Tibial artery (tissue), 4 donors: Measurements from ENCODE around the gene ACAD9.

ENCODE experiments used
- DNase-seq, 2 donors: peaks; one replicate each; pipeline ENCODE4 v3.0.0-alpha.2; 2019
- H3K27ac ChIP-seq, 2 donors: fragments of 200-600 bp; sonication (generic) in 1 of 2; 1 replicate in 1 of 2; 2 replicates in 1 of 2; pipeline ENCODE4 v1.5.1; 2018 to 2019; ENCODE audit warnings: mild to moderate bottlenecking in 1 of 2
- H3K27me3 ChIP-seq, 2 donors: fragments of 200-600 bp; sonication (generic) in 1 of 2; one replicate each; pipeline versions ENCODE4 v1.5.1 to v1.6.0; 2016 to 2019
- H3K36me3 ChIP-seq, 3 donors: fragments of 200-600 bp; sonication (generic) in 2 of 3; one replicate each; pipeline ENCODE4 v1.5.1; 2016 to 2019; ENCODE audit warnings: mild to moderate bottlenecking in 2 of 3
- H3K4me1 ChIP-seq, 4 donors: fragments of 200-600 bp; sonication (generic) in 2 of 4; 1 replicate in 3 of 4; 2 replicates in 1 of 4; pipeline ENCODE4 v1.5.1; 2016 to 2019
- H3K4me3 ChIP-seq, 2 donors: fragments of 200-600 bp; sonication (generic) in 1 of 2; 1 replicate in 1 of 2; 2 replicates in 1 of 2; pipeline ENCODE4 v1.5.1; 2018 to 2019; ENCODE audit warnings: mild to moderate bottlenecking in 2 of 2
- H3K9me3 ChIP-seq, 3 donors: fragments of 200-600 bp; sonication (generic) in 1 of 3; one replicate each; pipeline ENCODE4 v1.5.1; 2016 to 2019
- intact Hi-C: fragments of 100-400 bp; cut with DNase I; formaldehyde crosslinking; loops from one replicate; pipeline ENCODE4 v1.15.0; 2023; ENCODE audit warnings: low total_unique reads
- TF ChIP-seq, protein P1 (sequence below), 2 experiments: fragments of 200-600 bp in 1 of 2; fragments of 450-650 bp in 1 of 2; IDR thresholded peaks; one replicate each; pipeline ENCODE4 v1.5.1; 2017 to 2019; ENCODE audit warnings: antibody characterized with exemption in 2 of 2, mild to moderate bottlenecking in 1 of 2, moderate library complexity in 1 of 2

Gene ACAD9

DNA sequence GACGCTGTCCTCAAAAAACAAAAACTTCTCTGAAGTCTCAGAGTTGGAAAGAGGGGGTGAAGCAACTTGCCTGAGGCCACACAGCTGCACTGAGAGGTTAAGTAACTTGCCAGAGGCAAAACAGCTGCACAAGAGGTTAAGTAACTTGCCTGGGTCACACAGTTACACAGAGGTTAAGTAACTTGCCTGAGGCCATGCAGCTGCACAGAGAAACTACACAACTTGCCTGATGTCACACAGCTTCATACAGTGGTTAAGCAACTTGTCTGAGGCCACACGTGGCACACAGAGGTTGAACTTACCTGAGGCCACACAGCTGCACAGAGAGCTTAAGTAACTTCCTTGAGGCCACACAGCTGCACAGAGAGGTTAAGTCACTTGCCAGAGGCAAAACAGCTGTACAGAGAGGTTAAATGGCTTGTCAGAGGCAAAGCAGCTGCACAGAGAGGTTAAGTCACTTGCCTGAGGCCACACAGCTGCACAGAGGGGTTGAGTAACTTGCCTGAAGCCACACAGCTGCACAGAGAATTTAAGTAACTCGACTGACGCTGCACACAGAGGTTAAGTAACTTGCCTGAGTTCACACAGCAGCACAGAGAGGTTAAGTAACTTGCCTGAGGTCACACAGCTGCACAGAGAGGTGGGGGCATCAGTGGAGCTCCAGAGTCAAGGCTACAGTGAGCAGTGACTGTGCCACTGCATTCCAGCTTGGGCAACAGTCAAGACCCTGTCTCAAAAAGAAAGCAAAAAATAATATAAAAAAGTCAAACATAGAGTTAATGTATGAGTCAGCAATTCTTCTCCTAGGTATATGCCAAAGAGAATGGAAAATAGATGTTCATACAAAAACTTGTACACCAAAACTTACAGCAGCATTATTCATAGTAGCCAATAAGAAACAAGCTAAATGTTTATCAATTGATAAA lies 12.0 kb upstream of the ACAD9 start:
- TF ChIP-seq, protein P1, sequence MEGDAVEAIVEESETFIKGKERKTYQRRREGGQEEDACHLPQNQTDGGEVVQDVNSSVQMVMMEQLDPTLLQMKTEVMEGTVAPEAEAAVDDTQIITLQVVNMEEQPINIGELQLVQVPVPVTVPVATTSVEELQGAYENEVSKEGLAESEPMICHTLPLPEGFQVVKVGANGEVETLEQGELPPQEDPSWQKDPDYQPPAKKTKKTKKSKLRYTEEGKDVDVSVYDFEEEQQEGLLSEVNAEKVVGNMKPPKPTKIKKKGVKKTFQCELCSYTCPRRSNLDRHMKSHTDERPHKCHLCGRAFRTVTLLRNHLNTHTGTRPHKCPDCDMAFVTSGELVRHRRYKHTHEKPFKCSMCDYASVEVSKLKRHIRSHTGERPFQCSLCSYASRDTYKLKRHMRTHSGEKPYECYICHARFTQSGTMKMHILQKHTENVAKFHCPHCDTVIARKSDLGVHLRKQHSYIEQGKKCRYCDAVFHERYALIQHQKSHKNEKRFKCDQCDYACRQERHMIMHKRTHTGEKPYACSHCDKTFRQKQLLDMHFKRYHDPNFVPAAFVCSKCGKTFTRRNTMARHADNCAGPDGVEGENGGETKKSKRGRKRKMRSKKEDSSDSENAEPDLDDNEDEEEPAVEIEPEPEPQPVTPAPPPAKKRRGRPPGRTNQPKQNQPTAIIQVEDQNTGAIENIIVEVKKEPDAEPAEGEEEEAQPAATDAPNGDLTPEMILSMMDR (IDR thresholded peaks at IDR 0.05): no peak
- DNase-seq: no peak
- H3K27ac ChIP-seq: no peak overlapping the region
- H3K36me3 ChIP-seq: no peaks in the 10 kb centered on the region
- peaks cover 0 to 9% (median 0%) of the 10 kb centered on the region in 4 donors for H3K4me1 ChIP-seq
- H3K27me3 ChIP-seq: no peaks in the 10 kb centered on the region
- H3K9me3 ChIP-seq: no peaks in the 10 kb centered on the region
- no peak overlapping the region for H3K4me3 ChIP-seq
- intact Hi-C loops: no loop called here

GRCh38 chr3:128870347-128870746 lies 9.1 kb upstream of the ACAD9 start:
- intact Hi-C loops: loop anchor here (10.0 kb wide), 2 partner anchors 146 to 256 kb away; partner anchors contain the start of gene RAB7A
- no peaks in the 10 kb centered on the region for H3K4me1 ChIP-seq
- no peaks in the 10 kb centered on the region for H3K9me3 ChIP-seq
- no peaks in the 10 kb centered on the region for H3K27me3 ChIP-seq
- TF ChIP-seq, protein P1 (IDR thresholded peaks at IDR 0.05): no peak
- DNase-seq: no peak
- no peaks in the 10 kb centered on the region for H3K36me3 ChIP-seq
- no peak overlapping the region for H3K4me3 ChIP-seq
- no peak overlapping the region for H3K27ac ChIP-seq

DNA sequence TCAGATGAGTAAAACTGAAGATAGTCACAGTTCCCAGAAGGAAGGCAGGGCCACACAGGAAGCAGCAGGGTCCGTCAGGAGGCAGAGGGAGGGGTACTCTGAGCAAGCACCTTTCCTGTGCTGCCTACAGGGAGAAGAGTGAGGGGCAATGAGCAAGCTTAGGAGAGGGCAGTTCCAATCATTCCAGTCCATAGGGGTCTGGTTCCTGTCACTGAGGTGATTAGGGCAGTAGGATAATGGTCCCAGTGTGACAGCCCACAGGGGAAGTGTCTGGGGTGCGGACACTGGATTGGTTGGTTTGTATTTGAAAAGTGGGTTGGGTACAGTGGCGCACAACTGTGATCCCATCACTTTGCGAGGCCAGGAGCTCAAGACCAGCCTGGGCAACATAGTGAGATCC lies 7.1 kb upstream of the ACAD9 start:
- intact Hi-C loops: loop anchor here (10.0 kb wide), 2 partner anchors 147 to 257 kb away; partner anchors contain the start of gene RAB7A
- DNase-seq: no peak
- TF ChIP-seq, protein P1 (IDR thresholded peaks at IDR 0.05): no peak
- Histone ChIP-seq H3K36me3 (no peaks in the 10 kb centered on the region), H3K27ac (no peak overlapping the region), H3K4me3 (no peak overlapping the region), H3K4me1 (no peaks in the 10 kb centered on the region), H3K9me3 (no peaks in the 10 kb centered on the region), H3K27me3 (no peaks in the 10 kb centered on the region)

GRCh38 chr3:128872744-128873143 lies 6.7 kb upstream of the ACAD9 start:
- DNase-seq: no peak
- intact Hi-C loops: loop anchor here (10.0 kb wide), 2 partner anchors 148 to 258 kb away; partner anchors contain the start of gene RAB7A
- TF ChIP-seq, protein P1 (IDR thresholded peaks at IDR 0.05): no peak
- no peak overlapping the region for H3K4me3 ChIP-seq
- H3K27ac ChIP-seq: no peak overlapping the region
- H3K27me3 ChIP-seq: no peaks in the 10 kb centered on the region
- H3K36me3 ChIP-seq: no peaks in the 10 kb centered on the region
- no peaks in the 10 kb centered on the region for H3K9me3 ChIP-seq
- peaks cover 0 to 4% (median 1%) of the 10 kb centered on the region in 4 donors for H3K4me1 ChIP-seq

GRCh38 chr3:128873244-128874022 lies 6.0 kb upstream of the ACAD9 start:
- TF ChIP-seq, protein P1 (IDR thresholded peaks at IDR 0.05): no peak
- Histone ChIP-seq H3K4me1 (peaks cover 0 to 10% (median 8%) of the 10 kb centered on the region in 4 donors), H3K36me3 (no peaks in the 10 kb centered on the region), H3K9me3 (no peaks in the 10 kb centered on the region), H3K27me3 (no peaks in the 10 kb centered on the region), H3K4me3 (no peak overlapping the region), H3K27ac (no peak overlapping the region)
- DNase-seq: no peak
- intact Hi-C loops: loop anchor here (10.0 kb wide), 2 partner anchors 149 to 259 kb away; partner anchors contain the start of gene RAB7A
